Astrocyte (in vitro differentiated cells and primary cell): Measurements from ENCODE around the gene GLIPR2.

Experiments
- CTCF ChIP-seq: IDR thresholded peaks from 2 replicates; pipeline ENCODE4 v1.5.1; 2011; ENCODE audit warnings: low read depth, mild to moderate bottlenecking, inconsistent platforms, low read length, moderate library complexity; ENCODE audit not compliant: insufficient read depth
- EZH2 ChIP-seq: IDR thresholded peaks from 2 replicates; pipeline ENCODE4 v1.6.1; 2012; ENCODE audit warnings: mild to moderate bottlenecking, low read length, inconsistent platforms; ENCODE audit not compliant: insufficient read depth

DNA sequence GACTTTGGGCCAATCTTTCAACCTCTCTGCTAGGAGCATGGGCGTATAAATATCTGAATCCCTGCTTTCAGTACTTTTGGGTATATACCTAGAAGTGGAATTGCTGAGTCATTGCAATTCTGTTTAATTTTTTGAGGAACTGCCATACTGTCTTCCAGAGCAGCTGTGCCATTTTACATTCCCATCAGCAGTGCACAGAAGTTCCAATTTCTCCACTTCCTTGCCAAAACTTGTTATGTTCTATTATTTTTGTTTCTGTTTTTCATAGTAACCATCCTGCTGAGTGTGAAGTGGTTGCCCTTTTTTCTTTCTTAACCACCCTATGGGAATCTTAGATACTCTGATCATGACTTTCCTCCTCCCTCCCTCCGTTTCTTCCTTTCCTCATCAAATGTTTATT, 21.6 kb downstream of the GLIPR2 start:
- no peak for TF ChIP-seq CTCF
- TF ChIP-seq EZH2, result no peak
